ENCODE data around the gene SECISBP2. TPM values are rescaled to one million over a fixed set of nuclear protein-coding genes. Genes with fewer than 3 reads are reported as not detected.

Gene SECISBP2
- total RNA-seq, 2 donors from 2014 or later: 54.7 to 65.6 TPM

GRCh38 chr9:89391585-89391984 lies 73.3 kb downstream of the SECISBP2 start:
- no peaks in the 10 kb centered on the region for H3K9me3 ChIP-seq
- 94 to 100% methylated on average over 4 to 6 of the region's 6 CpGs for WGBS, 2 donors
- no peaks in the 10 kb centered on the region for H3K27me3 ChIP-seq
- peaks cover 25% of the 10 kb centered on the region for H3K4me1 ChIP-seq
- ATAC-seq (no peak), DNase-seq (no peak)
- H3K36me3 ChIP-seq (replicated peaks in 1 of 2; ENCODE audit: insufficient read depth in 1 of 2, low read depth in 2 of 2): no peaks in the 10 kb centered on the region
- H3K4me3 ChIP-seq: no peak overlapping the region
- TF ChIP-seq, protein P1, sequence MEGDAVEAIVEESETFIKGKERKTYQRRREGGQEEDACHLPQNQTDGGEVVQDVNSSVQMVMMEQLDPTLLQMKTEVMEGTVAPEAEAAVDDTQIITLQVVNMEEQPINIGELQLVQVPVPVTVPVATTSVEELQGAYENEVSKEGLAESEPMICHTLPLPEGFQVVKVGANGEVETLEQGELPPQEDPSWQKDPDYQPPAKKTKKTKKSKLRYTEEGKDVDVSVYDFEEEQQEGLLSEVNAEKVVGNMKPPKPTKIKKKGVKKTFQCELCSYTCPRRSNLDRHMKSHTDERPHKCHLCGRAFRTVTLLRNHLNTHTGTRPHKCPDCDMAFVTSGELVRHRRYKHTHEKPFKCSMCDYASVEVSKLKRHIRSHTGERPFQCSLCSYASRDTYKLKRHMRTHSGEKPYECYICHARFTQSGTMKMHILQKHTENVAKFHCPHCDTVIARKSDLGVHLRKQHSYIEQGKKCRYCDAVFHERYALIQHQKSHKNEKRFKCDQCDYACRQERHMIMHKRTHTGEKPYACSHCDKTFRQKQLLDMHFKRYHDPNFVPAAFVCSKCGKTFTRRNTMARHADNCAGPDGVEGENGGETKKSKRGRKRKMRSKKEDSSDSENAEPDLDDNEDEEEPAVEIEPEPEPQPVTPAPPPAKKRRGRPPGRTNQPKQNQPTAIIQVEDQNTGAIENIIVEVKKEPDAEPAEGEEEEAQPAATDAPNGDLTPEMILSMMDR (IDR thresholded peaks at IDR 0.05): no peak
- TF ChIP-seq POLR2A (IDR thresholded peaks at IDR 0.05): no peak
- intact Hi-C loops (cut with DNase I): loop anchor here (10.0 kb wide), 1 partner anchor 47 kb away; no protein-coding TSS in a partner anchor
- H3K27ac ChIP-seq: peak overlapping the region in 3 of 4 donors; percentile 32 to 73 (median 61)

- intact Hi-C loops (cut with DNase I): loop anchor here (10.0 kb wide), 1 partner anchor 50 kb away; no protein-coding TSS in a partner anchor
- ATAC-seq (no peak), DNase-seq (no peak)
- Histone ChIP-seq H3K4me1 (peaks cover 25% of the 10 kb centered on the region), H3K36me3 (replicated peaks in 1 of 2; ENCODE audit: insufficient read depth in 1 of 2, low read depth in 2 of 2) (no peaks in the 10 kb centered on the region), H3K4me3 (no peak overlapping the region), H3K9me3 (no peaks in the 10 kb centered on the region), H3K27ac (no peak overlapping the region), H3K27me3 (no peaks in the 10 kb centered on the region)
- 86 to 91% methylated on average over 12 of the region's 12 CpGs for WGBS, 2 donors
- TF ChIP-seq, protein P1 (IDR thresholded peaks at IDR 0.05): no peak
- TF ChIP-seq POLR2A (IDR thresholded peaks at IDR 0.05): no peak
Observed at GRCh38 chr9:89394412-89394811, 76.1 kb downstream of the SECISBP2 start.

- ATAC-seq (no peak), DNase-seq (no peak)
- H3K27ac ChIP-seq: no peak overlapping the region
- intact Hi-C loops (cut with DNase I): loop anchor here (10.0 kb wide), 1 partner anchor 51 kb away; no protein-coding TSS in a partner anchor
- TF ChIP-seq, protein P1 (IDR thresholded peaks at IDR 0.05): no peak
- TF ChIP-seq POLR2A (IDR thresholded peaks at IDR 0.05): no peak
- WGBS, 2 donors: 87 to 92% methylated on average over 8 to 11 of the region's 11 CpGs
- no peaks in the 10 kb centered on the region for H3K36me3 ChIP-seq (replicated peaks in 1 of 2; ENCODE audit: insufficient read depth in 1 of 2, low read depth in 2 of 2)
- no peaks in the 10 kb centered on the region for H3K9me3 ChIP-seq
- peaks cover 8% of the 10 kb centered on the region for H3K4me1 ChIP-seq
- no peak overlapping the region for H3K4me3 ChIP-seq
- H3K27me3 ChIP-seq: no peaks in the 10 kb centered on the region
Observed at GRCh38 chr9:89395931-89396710, 77.8 kb downstream of the SECISBP2 start.

DNA sequence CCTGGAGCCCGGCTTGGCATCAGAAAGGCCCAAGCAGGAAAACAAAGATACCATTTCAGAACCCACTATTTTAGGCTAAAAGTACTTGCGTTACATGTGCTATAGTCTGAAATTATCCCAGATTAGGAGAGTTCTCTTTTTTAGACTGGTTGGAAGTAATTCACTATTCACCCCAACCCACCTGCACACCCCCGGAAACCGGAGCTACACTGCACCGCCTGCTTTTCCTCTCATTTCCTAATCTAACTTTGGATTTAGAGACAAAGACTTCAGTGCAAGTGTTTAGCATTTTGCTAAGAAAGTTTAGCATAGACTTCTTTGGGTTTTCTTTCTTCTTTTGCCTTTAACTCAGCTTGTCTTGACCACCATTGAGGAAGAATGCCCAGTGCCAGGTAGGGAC lies 79.2 kb downstream of the SECISBP2 start:
- no peak for DNase-seq
- Histone ChIP-seq H3K4me3 (no peak overlapping the region), H3K4me1 (no peaks in the 10 kb centered on the region), H3K36me3 (replicated peaks in 1 of 2; ENCODE audit: insufficient read depth in 1 of 2, low read depth in 2 of 2) (peaks cover 0 to 4% of the 10 kb centered on the region in 2 donors), H3K27me3 (no peaks in the 10 kb centered on the region), H3K27ac (no peak overlapping the region), H3K9me3 (no peaks in the 10 kb centered on the region)
- TF ChIP-seq, protein P1 (IDR thresholded peaks at IDR 0.05): no peak
- no peak for TF ChIP-seq POLR2A (IDR thresholded peaks at IDR 0.05)
- 97 to 98% methylated on average over 5 of the region's 5 CpGs for WGBS, 2 donors
- ATAC-seq: no peak
- intact Hi-C loops (cut with DNase I): loop anchor here (10.0 kb wide), 1 partner anchor 53 kb away; no protein-coding TSS in a partner anchor

All from body of pancreas (tissue), 4 donors.